Neutrophil (primary cell): ENCODE measurements around the gene CTNNAL1.

Source experiments
- H3K27ac ChIP-seq: fragments of 200-600 bp; sonication (generic); 2 replicates; pipeline ENCODE4 v1.5.1; 2016; ENCODE audit warnings: mild to moderate bottlenecking, moderate library complexity
- H3K27me3 ChIP-seq: fragments of 200-600 bp; sonication (generic); 2 replicates; pipeline ENCODE4 v1.6.0; 2016; ENCODE audit warnings: mild to moderate bottlenecking
- H3K36me3 ChIP-seq: fragments of 200-600 bp; sonication (generic); 2 replicates; pipeline ENCODE4 v1.5.1; 2017
- H3K4me1 ChIP-seq, 2 experiments: fragments of 200-600 bp in 1 of 2; sonication (generic) in 1 of 2; 1 replicate in 1 of 2; 2 replicates in 1 of 2; pipeline versions ENCODE4 v1.5.1 to v1.6.1; 2013 to 2016; ENCODE audit warnings: low read depth in 1 of 2, low read length in 1 of 2, mild to moderate bottlenecking in 1 of 2, moderate library complexity in 1 of 2; ENCODE audit not compliant: control insufficient read depth in 1 of 2, insufficient read depth in 1 of 2
- H3K4me3 ChIP-seq, 2 experiments: fragments of 200-600 bp in 1 of 2; sonication (generic) in 1 of 2; 1 replicate in 1 of 2; 2 replicates in 1 of 2; pipeline ENCODE4 v1.5.1; 2013 to 2016; ENCODE audit warnings: low read depth in 1 of 2, low read length in 1 of 2, mild to moderate bottlenecking in 1 of 2, moderate library complexity in 1 of 2
- H3K9me3 ChIP-seq: fragments of 200-600 bp; sonication (generic); 2 replicates; pipeline ENCODE4 v1.5.1; 2016
- TF ChIP-seq, protein P1 (sequence below): fragments of 200-600 bp; sonication (generic); IDR thresholded peaks from 2 replicates; pipeline ENCODE4 v1.5.1; 2016; ENCODE audit warnings: antibody characterized with exemption

The CTNNAL1 gene

DNA sequence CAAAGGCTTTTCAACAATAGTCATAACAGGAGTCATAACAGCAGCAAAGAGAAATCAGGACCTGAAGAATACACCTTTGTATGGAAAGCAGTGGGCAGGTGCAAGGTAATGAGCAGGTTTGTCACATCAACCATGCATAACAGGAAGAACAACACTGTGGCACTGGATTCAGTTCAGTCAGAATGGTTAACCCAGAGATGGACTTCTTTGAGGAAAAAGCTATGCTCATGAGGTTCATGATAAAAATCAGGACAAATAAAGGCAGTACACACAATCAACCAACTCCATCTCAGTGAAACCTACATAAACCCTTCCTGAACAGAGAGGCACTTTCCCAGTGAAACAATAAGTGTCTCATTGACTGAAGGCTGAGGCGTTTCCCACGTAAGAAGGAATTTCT lies 52.1 kb downstream of the CTNNAL1 start:
- Histone ChIP-seq H3K9me3 (no peaks in the 10 kb centered on the region), H3K4me3 (no peak overlapping the region), H3K36me3 (no peaks in the 10 kb centered on the region), H3K27ac (no peak overlapping the region), H3K27me3 (no peaks in the 10 kb centered on the region), H3K4me1 (no peaks in the 10 kb centered on the region)
- TF ChIP-seq, protein P1, sequence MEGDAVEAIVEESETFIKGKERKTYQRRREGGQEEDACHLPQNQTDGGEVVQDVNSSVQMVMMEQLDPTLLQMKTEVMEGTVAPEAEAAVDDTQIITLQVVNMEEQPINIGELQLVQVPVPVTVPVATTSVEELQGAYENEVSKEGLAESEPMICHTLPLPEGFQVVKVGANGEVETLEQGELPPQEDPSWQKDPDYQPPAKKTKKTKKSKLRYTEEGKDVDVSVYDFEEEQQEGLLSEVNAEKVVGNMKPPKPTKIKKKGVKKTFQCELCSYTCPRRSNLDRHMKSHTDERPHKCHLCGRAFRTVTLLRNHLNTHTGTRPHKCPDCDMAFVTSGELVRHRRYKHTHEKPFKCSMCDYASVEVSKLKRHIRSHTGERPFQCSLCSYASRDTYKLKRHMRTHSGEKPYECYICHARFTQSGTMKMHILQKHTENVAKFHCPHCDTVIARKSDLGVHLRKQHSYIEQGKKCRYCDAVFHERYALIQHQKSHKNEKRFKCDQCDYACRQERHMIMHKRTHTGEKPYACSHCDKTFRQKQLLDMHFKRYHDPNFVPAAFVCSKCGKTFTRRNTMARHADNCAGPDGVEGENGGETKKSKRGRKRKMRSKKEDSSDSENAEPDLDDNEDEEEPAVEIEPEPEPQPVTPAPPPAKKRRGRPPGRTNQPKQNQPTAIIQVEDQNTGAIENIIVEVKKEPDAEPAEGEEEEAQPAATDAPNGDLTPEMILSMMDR = no peak

DNA sequence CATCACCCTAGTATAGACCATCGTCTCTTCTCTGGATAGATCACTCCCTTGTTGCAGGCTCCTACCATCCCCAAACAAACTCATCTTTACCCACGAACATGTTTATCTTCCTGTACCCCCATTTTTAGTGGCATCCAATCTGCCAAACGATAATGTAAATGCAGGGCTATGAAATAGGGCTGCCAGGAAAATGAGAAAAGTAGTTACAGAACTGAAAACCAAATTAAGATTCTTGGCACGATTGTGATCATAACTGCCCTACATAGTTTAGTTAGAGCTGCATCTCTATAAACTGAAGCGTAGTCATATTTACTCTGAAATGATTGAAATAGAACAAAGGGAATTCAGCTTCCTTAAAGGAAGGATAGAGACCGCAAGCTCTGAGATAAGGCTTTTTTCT lies 53.0 kb downstream of the CTNNAL1 start:
- H3K4me1 ChIP-seq = no peaks in the 10 kb centered on the region
- H3K9me3 ChIP-seq = no peaks in the 10 kb centered on the region
- H3K27me3 ChIP-seq = no peaks in the 10 kb centered on the region
- H3K4me3 ChIP-seq = no peak overlapping the region
- TF ChIP-seq, protein P1 = no peak
- no peaks in the 10 kb centered on the region for H3K36me3 ChIP-seq
- H3K27ac ChIP-seq = no peak overlapping the region

DNA sequence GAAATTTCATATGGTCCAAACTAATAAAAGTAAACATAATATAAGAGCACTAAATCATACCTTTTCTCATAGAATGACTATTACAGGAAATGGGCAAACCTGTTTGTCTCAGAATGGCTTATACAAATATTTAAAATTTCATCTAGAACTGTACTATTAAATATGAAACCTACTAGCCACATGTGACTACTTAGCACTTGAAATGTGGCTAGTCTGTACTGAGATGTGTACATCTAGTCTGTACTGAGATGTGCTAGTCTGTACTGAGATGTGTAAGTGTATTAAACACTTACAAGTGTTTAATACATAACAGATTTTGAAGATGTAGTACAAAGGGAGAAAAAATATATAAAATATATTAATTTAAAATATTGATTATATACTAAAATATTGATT lies 56.7 kb downstream of the CTNNAL1 start:
- no peaks in the 10 kb centered on the region for H3K9me3 ChIP-seq
- no peak overlapping the region for H3K4me3 ChIP-seq
- TF ChIP-seq, protein P1 = no peak
- no peak overlapping the region for H3K27ac ChIP-seq
- H3K36me3 ChIP-seq = peaks cover 2% of the 10 kb centered on the region
- H3K4me1 ChIP-seq = no peaks in the 10 kb centered on the region
- H3K27me3 ChIP-seq = no peaks in the 10 kb centered on the region

DNA sequence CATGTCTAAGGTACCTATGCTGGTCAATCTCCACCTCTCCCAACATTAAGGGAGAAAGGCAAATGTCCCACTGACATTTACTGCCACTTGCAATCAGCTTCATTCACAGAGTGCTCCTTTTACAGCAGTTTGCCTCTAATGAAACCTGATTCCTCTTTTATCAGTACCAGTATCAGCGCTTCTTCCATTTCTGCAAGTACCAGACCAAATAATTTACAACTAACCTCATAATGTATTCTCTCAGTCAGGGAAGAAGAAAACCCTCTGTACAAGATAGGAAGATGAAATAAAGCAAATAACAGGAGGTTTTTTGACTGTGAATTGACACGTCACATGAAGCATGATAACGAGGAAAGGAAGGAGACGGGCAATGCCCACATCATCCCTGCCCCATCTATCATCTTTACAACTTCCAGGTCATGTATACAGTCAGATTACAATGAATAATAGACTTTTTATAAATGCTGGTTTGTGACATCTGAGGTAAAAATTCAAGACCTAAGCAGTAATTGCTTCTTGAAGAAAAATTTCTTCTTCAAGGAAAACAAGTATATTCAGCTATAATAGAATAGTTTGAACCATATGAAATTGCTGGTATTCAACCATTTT lies 57.2 kb downstream of the CTNNAL1 start:
- H3K4me1 ChIP-seq = no peaks in the 10 kb centered on the region
- no peak overlapping the region for H3K4me3 ChIP-seq
- no peaks in the 10 kb centered on the region for H3K9me3 ChIP-seq
- H3K27me3 ChIP-seq = no peaks in the 10 kb centered on the region
- TF ChIP-seq, protein P1 = no peak
- peaks cover 4% of the 10 kb centered on the region for H3K36me3 ChIP-seq
- H3K27ac ChIP-seq = no peak overlapping the region

DNA sequence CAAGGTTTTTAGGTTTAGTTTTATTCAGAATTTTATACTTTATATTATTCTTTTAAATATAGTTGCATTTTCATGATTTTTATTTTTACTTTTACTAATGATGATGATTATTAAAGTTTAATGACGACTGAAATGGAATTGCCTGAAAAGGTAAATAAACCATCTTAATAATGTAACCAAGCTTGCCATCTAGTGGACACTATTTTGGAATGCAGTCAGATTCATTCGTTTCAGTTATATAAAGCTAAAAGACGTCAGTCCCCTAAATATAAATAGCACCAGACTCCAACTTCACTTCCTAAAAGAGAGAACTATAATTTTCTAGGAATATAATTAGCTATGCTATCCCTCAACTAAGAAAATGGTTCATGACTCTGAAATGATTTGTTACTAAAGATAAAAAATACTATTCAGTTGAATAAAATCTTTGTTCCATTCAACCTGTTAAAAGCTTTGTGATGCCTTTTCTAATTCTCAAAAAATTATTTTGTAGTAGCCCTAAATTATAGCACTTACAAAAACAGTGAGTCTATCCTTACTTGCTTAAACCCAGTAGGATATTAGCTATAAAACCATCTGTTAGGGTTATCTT lies 59.2 kb downstream of the CTNNAL1 start:
- Histone ChIP-seq H3K27me3 (no peaks in the 10 kb centered on the region), H3K9me3 (no peaks in the 10 kb centered on the region), H3K4me1 (no peaks in the 10 kb centered on the region), H3K36me3 (peaks cover 4% of the 10 kb centered on the region), H3K4me3 (no peak overlapping the region), H3K27ac (no peak overlapping the region)
- TF ChIP-seq, protein P1 = no peak
